Muscle of back (tissue), 11 donors: ENCODE data around the gene ADCYAP1. TPM values are rescaled to one million over a fixed set of nuclear protein-coding genes. Genes with fewer than 3 reads are reported as not detected.

ENCODE experiments used
- DNase-seq, 3 donors: peaks; one replicate each; pipeline versions ENCODE4 v3.0.0 to v3.0.0-alpha.2; 2013
- polyA plus RNA-seq, 10 donors: library from polyadenylated mRNA; unstranded; fragments of 120-200 nt; gene quantifications; one replicate each; pipeline ENCODE4 v1.2.1, GENCODE V29; 2013; ENCODE audit not compliant: insufficient read length in 10 of 10

Gene ADCYAP1
- polyA plus RNA-seq, 10 donors: 0.22 to 0.88 (median 0.47) TPM

DNA sequence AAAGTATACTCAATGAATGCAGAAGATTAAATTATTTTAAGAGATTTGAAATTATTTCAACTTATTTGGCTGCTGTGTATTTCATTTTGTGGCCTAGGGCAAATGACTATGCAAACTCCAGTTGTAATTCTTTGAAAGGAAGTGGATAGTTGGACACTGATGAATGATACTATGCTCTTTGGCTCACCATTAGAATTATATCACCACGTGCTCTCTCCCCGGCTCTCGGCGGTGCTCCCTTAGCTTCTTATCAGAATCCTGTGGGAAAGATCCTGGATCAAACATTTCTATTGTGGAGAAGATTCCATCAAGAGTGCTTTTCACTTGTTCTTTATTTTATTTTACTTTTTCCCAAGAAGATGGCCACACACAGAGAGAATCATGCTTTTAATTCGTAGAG lies 55.2 kb downstream of the ADCYAP1 start:
- DNase-seq: no peak

Other genes starting within 250 kb of the ADCYAP1 start
- gene TYMS, start 247.2 kb upstream of the ADCYAP1 start, polyA plus RNA-seq: 100 to 1,000 TPM in 1 of 10 donors, 10 to 100 TPM in 9; 51.3 to 122 (median 60.4) TPM
- 10 to 100 TPM; 13.3 to 52.3 (median 21.8) TPM for gene ENOSF1, start 192.2 kb upstream of the ADCYAP1 start, polyA plus RNA-seq
- gene YES1, start 92.6 kb upstream of the ADCYAP1 start, polyA plus RNA-seq: 10 to 100 TPM; 47.7 to 72.0 (median 53.5) TPM